GM19193 (cell line): ENCODE results near the gene PLXNA2.

Experiments
- POLR2A ChIP-seq: IDR thresholded peaks from 4 replicates; pipeline ENCODE4 v1.6.1; 2011; ENCODE audit not compliant: insufficient read depth, insufficient read length; ENCODE audit errors: extremely low read depth

PLXNA2 gene

DNA sequence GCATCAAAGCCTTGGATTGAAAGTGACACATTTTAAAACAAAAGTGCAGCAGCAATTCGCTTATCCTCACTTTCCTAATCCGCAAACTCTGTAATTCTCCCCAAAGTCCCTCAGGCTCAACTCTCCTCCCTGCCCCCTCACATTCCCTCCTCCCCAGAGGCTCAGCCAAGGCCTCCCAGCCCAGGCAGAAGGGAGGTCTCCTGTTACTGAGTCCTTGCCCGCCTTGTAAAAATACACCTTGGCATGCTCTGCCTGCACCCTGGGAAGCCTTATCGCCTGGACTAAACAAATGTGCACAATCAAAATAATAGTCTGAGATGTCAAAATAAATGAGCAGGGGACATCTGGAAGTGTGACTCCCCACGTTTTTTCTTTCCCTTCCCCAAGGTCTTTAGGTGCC is 109.7 kb downstream of the PLXNA2 start:
- TF ChIP-seq POLR2A: no peak

DNA sequence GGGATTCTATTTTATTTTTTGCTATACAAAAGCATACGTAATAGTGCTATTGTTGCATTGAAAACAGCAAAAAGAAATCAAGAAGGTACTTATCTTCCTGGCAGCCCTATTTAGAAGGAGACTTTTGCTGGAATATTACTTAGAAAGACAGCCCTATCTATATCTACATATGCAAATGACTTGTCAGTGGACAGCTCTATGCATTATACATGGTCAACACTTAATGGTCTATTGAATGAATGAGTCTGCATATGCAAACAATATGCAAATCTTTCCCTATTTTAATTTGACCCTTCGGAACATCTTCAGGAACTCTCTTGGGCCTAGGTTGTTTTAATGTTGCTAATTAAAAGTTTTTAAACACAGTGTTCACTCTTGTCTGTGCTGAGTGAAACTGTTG is 110.8 kb downstream of the PLXNA2 start:
- no peak for TF ChIP-seq POLR2A

DNA sequence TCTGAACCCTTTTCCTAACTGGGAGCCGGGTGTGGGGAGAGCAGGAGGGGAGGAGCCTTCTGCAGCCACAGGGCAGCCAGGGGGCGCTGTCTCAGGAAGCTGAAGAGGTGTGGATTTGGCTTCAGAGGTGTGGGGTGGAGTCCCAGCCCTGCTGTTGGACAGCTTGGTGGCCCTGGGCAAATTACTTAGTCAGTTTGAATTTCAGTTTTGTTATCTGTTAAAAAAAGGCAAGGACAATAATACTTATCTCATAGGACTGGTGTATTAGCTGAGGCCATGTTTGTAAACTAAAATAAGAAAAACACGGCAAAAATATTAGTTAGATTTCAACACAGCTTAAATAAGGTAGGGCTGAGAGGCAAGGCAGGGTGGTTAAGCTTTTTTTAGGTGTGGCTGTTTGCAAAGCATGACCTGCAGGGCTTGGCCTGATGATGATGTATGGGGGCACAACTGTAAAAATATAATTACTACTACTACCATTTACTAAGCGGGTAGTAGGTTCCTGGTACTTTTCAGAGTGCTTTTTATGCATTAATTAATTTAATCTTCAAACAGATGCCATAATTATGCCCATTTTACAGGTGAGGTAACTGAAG is 111.8 kb downstream of the PLXNA2 start:
- TF ChIP-seq POLR2A: no peak

DNA sequence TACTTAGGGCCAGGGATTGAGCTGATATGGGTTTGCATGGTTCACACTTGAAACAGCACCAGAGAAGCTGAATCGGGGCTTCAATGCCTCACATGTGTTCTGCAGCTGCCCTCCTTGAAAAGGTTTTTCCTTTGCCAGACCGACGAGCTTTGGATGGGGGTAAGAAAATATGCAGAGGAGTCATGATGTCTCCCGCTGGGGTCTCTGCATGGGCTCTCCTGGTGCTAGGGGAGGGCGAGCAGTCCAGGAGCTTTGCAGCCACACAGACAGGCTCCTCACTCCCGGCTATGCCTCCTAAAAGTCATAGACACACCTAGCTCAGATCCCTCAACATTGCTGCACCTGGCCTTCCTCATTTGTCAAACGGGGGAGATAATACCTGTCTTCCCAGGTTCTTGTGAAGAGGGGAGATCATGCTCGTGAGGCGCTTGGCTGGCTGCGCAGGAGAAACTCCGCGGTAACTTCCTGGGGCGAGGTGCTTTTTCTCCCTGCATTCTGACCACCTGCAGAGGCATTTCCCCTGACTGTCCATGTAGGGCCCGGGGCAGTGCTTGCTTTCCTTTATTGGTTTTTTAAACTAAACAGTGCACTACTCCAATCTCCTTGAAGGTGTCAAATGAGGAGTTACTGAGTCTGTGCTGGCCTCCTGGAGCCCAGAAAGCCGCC is 112.4 kb downstream of the PLXNA2 start:
- no peak for TF ChIP-seq POLR2A

DNA sequence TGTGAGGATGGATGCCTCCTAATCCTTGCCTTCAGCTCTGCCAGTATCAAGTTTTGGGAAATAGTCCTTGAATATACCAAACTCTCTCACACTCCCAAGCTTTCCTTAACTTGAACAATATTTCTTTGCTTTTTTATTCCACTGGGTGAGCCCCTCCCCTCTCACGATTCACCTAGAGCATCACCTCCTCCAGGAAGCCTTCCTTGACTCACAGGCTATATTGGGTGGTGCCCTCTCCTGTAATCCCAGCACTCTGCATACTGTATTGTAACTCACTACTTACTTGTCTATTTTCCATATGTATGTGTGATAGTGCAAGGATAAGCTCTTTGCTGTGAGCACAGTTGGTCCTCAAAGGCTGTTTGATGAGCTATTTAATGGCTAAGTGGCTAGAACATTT is 114.7 kb downstream of the PLXNA2 start:
- TF ChIP-seq POLR2A: no peak

- TF ChIP-seq POLR2A: no peak
These were observed 115.1 kb downstream of the PLXNA2 start for GRCh38 chr1:208129060-208129459.

- no peak for TF ChIP-seq POLR2A
These were observed 116.2 kb downstream of the PLXNA2 start for GRCh38 chr1:208127792-208128529.

DNA sequence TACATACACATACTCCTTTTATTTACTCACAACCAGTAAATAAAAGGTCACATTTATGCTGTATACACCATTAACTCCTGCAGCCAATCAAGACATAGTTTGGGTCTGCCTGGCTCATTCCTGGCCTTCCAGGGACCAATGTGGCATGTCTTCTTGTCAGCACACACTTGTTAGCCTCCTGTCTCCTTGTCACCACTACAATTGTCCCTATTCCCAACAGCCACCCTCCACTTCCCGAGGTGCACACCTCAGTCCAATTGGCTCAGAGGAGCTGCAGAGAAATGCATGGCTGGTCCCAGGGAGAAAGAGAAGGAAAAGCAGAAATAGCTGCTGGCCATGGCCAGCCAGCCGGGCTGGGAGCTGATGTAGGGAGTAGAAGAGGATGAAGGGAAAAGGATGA is 116.9 kb downstream of the PLXNA2 start:
- TF ChIP-seq POLR2A: no peak

DNA sequence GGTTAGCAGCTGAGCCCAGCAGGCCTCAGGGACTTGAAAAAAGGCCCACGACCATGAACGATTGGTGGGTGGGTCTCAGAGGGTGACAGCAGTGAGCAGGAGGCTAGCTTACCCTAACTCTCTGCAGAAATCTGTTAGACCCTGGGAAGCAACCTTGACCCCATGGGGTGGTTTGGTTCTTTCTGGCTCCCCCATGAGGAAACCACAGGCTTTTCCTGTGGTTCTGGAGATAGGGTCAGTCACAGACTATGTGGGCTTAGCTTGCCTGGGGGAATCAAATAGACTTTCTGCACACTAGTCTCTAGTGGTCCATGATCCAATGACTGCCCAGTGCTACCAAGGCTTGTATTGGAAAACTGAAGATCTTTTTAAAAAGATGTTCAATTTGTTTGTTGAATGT is 118.1 kb downstream of the PLXNA2 start:
- TF ChIP-seq POLR2A: no peak

DNA sequence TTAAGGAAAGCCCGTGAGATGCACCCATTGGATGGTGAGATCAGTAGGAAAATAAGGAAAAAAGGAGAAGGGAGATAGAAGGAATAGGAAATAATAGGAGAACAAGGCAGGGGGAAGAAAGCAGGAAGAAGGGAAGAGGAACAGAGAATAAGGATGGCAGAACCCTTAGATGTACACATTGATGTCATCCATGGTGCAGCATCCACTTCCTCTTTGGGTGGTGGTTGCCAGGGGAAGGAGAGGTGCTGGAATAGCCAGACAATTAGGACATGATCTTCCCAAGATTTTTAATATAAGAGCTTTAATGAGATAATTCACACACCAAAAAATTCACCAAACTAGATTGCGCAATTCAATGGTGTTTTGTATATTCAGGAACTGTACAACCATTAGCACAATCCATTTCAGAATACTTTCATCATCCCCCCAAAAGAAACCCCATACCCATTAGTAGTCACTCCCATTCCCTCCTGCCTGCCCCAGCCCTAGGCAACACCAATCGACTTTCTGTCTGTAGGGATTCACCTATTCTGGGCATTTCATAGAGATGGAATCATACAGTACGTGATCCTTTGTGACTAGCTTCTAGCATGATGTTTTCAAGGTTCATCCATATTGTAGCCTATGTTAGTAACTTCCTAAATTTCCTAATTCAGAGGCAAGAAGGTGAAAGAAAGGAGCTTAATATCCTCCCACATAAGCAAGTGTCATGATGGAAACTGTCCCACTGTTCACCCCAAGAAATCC is 121.4 kb downstream of the PLXNA2 start:
- TF ChIP-seq POLR2A: no peak

DNA sequence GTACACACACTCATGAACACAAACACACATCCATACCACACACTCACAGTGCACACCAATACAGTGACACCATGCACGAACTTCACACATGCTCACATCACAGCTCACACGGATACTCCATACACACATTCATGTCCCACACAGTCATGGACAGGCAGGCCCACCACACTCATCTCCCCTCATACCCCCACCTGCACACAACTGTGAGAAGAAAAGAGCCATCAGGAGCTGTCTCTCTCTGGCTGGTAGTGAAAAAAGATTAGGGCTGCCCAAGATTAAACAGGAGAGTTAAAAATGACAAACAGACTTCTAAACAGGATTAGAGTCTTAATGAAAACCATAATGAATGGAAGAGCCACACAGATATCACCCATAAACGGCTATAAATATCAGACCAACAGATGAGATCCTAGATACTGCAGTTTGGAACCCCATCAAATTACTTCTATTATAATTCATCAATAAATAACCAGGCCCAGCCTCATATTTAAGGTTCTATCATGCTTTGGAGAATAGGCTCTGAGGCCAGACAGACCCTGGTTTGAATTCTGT is 122.3 kb downstream of the PLXNA2 start:
- no peak for TF ChIP-seq POLR2A

DNA sequence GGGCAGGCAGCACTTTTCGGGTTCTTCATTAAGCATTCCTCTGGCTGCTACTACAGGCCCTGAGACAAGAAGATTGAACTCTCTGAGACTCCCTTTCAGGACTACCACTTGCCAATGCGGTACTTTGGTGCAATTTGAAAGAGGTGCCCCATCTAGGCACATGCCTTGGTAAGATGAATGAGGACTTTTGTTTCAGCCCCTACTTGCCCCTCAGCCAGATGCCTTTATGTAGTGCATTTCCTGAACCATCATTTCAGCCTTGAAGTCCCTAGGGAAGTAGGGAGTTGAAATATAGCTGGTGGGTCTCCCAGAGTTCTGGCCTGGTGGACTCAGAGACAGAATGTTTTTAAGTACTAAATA is 123.8 kb downstream of the PLXNA2 start:
- TF ChIP-seq POLR2A: no peak

- TF ChIP-seq POLR2A: no peak
These were observed 125.2 kb downstream of the PLXNA2 start for GRCh38 chr1:208118841-208119606.

DNA sequence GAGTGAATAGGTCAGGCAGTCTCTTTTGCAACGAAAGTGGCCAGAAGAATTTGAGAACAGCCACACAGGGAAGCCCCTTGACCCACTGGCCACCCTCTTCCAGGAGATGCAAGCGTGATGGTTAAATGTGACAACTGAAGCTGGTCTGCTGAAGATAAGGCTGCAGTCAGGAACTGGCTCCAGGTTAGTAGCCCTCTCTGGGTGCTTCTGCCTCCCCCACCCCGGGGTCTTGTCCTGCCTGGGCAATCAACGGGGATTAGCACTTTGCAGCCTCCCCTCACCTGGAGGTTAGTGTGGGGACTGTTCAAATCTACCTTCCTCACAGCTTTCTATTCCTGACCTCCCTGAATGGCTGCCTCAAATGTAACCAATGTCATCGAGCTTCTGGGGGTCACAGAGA is 125.9 kb downstream of the PLXNA2 start:
- no peak for TF ChIP-seq POLR2A
